HepG2 (cell line): ENCODE data around the gene RPRD2.

Experiments used
- CTCF ChIP-seq: sonication (generic); formaldehyde crosslinking; IDR thresholded peaks from 2 replicates; pipeline ENCODE4 v1.5.0; 2020; ENCODE audit warnings: mild to moderate bottlenecking, missing genetic modification reagents, moderate library complexity
- GABPA ChIP-seq, 2 experiments: IDR thresholded peaks; 2 replicates each; pipeline ENCODE4 v1.6.1; 2011 to 2016; ENCODE audit warnings: low read depth in 2 of 2, low read length in 1 of 2, missing biosample characterization in 1 of 2, missing genetic modification characterization in 1 of 2
- KLF16 ChIP-seq, 2 experiments: sonication (generic) in 1 of 2; formaldehyde crosslinking in 1 of 2; IDR thresholded peaks; 2 replicates each; pipeline versions ENCODE4 v1.6.1 to v1.8.0; 2016 to 2023; ENCODE audit warnings: missing genetic modification reagents in 2 of 2, missing compliant biosample characterization in 1 of 2
- MATR3 ChIP-seq: sonication (generic); formaldehyde crosslinking; IDR thresholded peaks from 2 replicates; pipeline ENCODE4 v1.4.0; 2020; ENCODE audit warnings: missing genetic modification reagents
- MNT ChIP-seq: fragments of 450-650 bp; IDR thresholded peaks from 2 replicates; pipeline ENCODE4 v1.6.1; 2016
- POLR2AphosphoS5 ChIP-seq: IDR thresholded peaks from 2 replicates; pipeline ENCODE4 v1.6.1; 2012; ENCODE audit warnings: low read depth, low read length
- USF2 ChIP-seq, 2 experiments: sonication (generic) in 1 of 2; formaldehyde crosslinking in 1 of 2; IDR thresholded peaks; 2 replicates each; pipeline versions ENCODE4 v1.5.1 to v1.6.1; 2011 to 2020; ENCODE audit warnings: borderline replicate concordance in 1 of 2, low read depth in 1 of 2, low read length in 1 of 2, mild to moderate bottlenecking in 1 of 2, missing genetic modification reagents in 1 of 2, moderate library complexity in 1 of 2
- ZNF18 ChIP-seq: sonication (generic); formaldehyde crosslinking; IDR thresholded peaks from 2 replicates; pipeline ENCODE4 v1.8.0; 2022; ENCODE audit warnings: mild to moderate bottlenecking, missing genetic modification reagents; ENCODE audit not compliant: insufficient replicate concordance
- ZNF597 ChIP-seq: sonication (generic); formaldehyde crosslinking; IDR thresholded peaks from 2 replicates; pipeline ENCODE4 v1.5.0; 2020; ENCODE audit warnings: missing genetic modification reagents

- TF ChIP-seq CTCF (CRISPR knock-in tag), result no peak
- TF ChIP-seq ZNF597, result no peak
- TF ChIP-seq ZNF18 (CRISPR knock-in tag), result no peak
- no peak for TF ChIP-seq GABPA (IDR thresholded peaks at IDR 0.05; ENCODE audit: low read depth, low read length)
- TF ChIP-seq GABPA (CRISPR knock-in tag; IDR thresholded peaks at IDR 0.05; ENCODE audit: low read depth), result no peak
- TF ChIP-seq MATR3 (CRISPR knock-in tag), result no peak
- no peak for TF ChIP-seq POLR2AphosphoS5
- no peak for TF ChIP-seq KLF16 (CRISPR knock-in tag; IDR thresholded peaks at IDR 0.05)
- no peak for TF ChIP-seq USF2 (IDR thresholded peaks at IDR 0.05; ENCODE audit: low read depth, low read length)
- TF ChIP-seq USF2 (CRISPR knock-in tag; IDR thresholded peaks at IDR 0.05; ENCODE audit: borderline replicate concordance), result no peak
- TF ChIP-seq MNT, result no peak
These were observed 113.8 kb downstream of the RPRD2 start for GRCh38 chr1:150477733-150478132.
